ENCODE results near the gene PCDHGB4. TPM values are rescaled to one million over a fixed set of nuclear protein-coding genes. Genes with fewer than 3 reads are reported as not detected.

Gene PCDHGB4
- total and polyA plus RNA-seq, 2 of the 4 experiments (the other 2 are of a cell fraction): 10.0 to 17.6 TPM

- in situ Hi-C loops (cut with MboI; ENCODE audit: low sequenced_read_pairs): no loop called here
- BruUV-seq (replicated peaks): no TSS peak
- H4K5ac ChIP-seq (ENCODE audit: low read depth, low read length): no peak within 1 kb of the TSS
- peak within 1 kb of the TSS; percentile 28; the same call in 1 of the 2 replicates for H3K56ac ChIP-seq (ENCODE audit: extremely low read depth, insufficient read depth, low read length)
- ATAC-seq (ENCODE audit: low read depth) (peak; percentile 77), DNase-seq (peak; percentile 80)
- POLR2A ChIA-PET (ENCODE audit: unreplicated experiment): interaction anchor here (0.7 kb wide), 1 partner anchor 145 kb away, joined by 4 read pairs; no protein-coding TSS in a partner anchor
- dilution Hi-C loops (cut with HindIII; ENCODE audit: low sequenced_read_pairs, unreplicated experiment): no loop called here
- H3K36me3 ChIP-seq (ENCODE audit: control insufficient read depth, insufficient read depth, low read length): peaks cover 11% of the 10 kb centered on the region; the same call in 1 of the 2 replicates
- peak within 1 kb of the TSS; percentile 55 for H3K4me3 ChIP-seq (ENCODE audit: insufficient read depth, low read depth, low read length)
- 0 out of 2 replicates have a peak within 1 kb of the TSS, but pooled peaks have one; percentile 4 for H4K91ac ChIP-seq (ENCODE audit: insufficient read depth, low read depth, low read length)
- no peak within 1 kb of the TSS for H3K14ac ChIP-seq (replicated peaks; ENCODE audit: low read depth, low read length)
- intact Hi-C loops (cut with micrococcal nuclease): loop anchor here (1.0 to 5.0 kb wide), 2 partner anchors 86 to 111 kb away; no protein-coding TSS in a partner anchor
- peak within 1 kb of the TSS; percentile 65; the same call in 1 of the 2 replicates for H3K27ac ChIP-seq (ENCODE audit: insufficient read depth, low read length)
- CTCF ChIA-PET: interaction anchor here (0.5 to 2.8 kb wide), 19 partner anchors 11 to 1084 kb away, joined by 3 to 25 read pairs (median 4); partner anchors contain the start of genes PCDHB11, PCDHGA1, PCDHGB5 and TAF7
- no peak within 1 kb of the TSS for H2AK5ac ChIP-seq (ENCODE audit: low read depth, low read length)
- peak within 1 kb of the TSS; percentile 62 for H3K9ac ChIP-seq (ENCODE audit: low read depth, low read length)
- no peak within 1 kb of the TSS for H2BK20ac ChIP-seq (ENCODE audit: low read depth, low read length)
- WGBS, 2 experiments (ENCODE audit: extremely low coverage in 2 of 2, insufficient read length in 1 of 2): 26% methylated on average over 20 of the region's 31 CpGs; no CpG with 5 or more reads in 1 of the 2 experiments
- H2BK5ac ChIP-seq (ENCODE audit: low read depth, low read length, poor library complexity, severe bottlenecking): no peak within 1 kb of the TSS
- no peak within 1 kb of the TSS for H2BK15ac ChIP-seq (ENCODE audit: low read depth, low read length)
- H4K8ac ChIP-seq (ENCODE audit: low read depth in 2 of 2, low read length in 2 of 2): peak within 1 kb of the TSS in 1 of 2 experiments; percentile 61; a peak in 2 of 4 replicates
- H3K4me1 ChIP-seq (ENCODE audit: control insufficient read depth, insufficient read depth, low read length): no peaks in the 10 kb centered on the region
- no peak within 1 kb of the TSS for H3K4ac ChIP-seq (ENCODE audit: low read depth, low read length)
- H3K9me1 ChIP-seq (ENCODE audit: insufficient read depth, low read length): no peaks in the 10 kb centered on the region
- H2AK9ac ChIP-seq (replicated peaks; ENCODE audit: low read depth, low read length, poor library complexity): peak within 1 kb of the TSS; percentile 23
- H4K20me1 ChIP-seq (ENCODE audit: insufficient read depth, low read length): no peaks in the 10 kb centered on the region
- peak within 1 kb of the TSS; percentile 72 for H3K4me2 ChIP-seq (ENCODE audit: low read depth, low read length)
- no peak for TF ChIP-seq MAZ (IDR thresholded peaks at IDR 0.05; ENCODE audit: borderline replicate concordance, low read depth, low read length)
- TF ChIP-seq RAD21 (IDR thresholded peaks at IDR 0.05; ENCODE audit: low read length): peak; percentile 61
- no peak for TF ChIP-seq BHLHE40 (IDR thresholded peaks at IDR 0.05; ENCODE audit: low read depth, low read length)
- TF ChIP-seq FOS (IDR thresholded peaks at IDR 0.05; ENCODE audit: low read depth, low read length): no peak
- no peak for TF ChIP-seq RFX5 (IDR thresholded peaks at IDR 0.05; ENCODE audit: low read depth, low read length)
- TF ChIP-seq CTCF (conservative IDR thresholded peaks at IDR 0.05; ENCODE audit: low read depth, low read length): peak; percentile 70
- TF ChIP-seq USF2 (IDR thresholded peaks at IDR 0.05; ENCODE audit: low read depth, low read length): no peak
- TF ChIP-seq NFE2L2 (IDR thresholded peaks at IDR 0.05; ENCODE audit: low read depth, low read length): no peak
- peak; percentile 67 for TF ChIP-seq SMC3 (IDR thresholded peaks at IDR 0.05; ENCODE audit: low read depth, low read length)
- no peak for TF ChIP-seq CEBPB (IDR thresholded peaks at IDR 0.05; ENCODE audit: low read depth, low read length)
- H3K27me3 ChIP-seq (ENCODE audit: control insufficient read depth, insufficient read depth, low read length): no peaks in the 10 kb centered on the region
- no peak within 1 kb of the TSS for H2BK120ac ChIP-seq (ENCODE audit: low read depth, low read length)
- peak within 1 kb of the TSS; percentile 85 for H2AFZ ChIP-seq (replicated peaks; ENCODE audit: low read length, poor library complexity)
- H3K9me3 ChIP-seq (ENCODE audit: control insufficient read depth, insufficient read depth, low read length): peaks cover 50% of the 10 kb centered on the region
- no peak within 1 kb of the TSS; the same call in 1 of the 2 replicates for H3K18ac ChIP-seq (ENCODE audit: low read depth, low read length)
- H3K79me1 ChIP-seq (ENCODE audit: low read depth in 1 of 2, low read length in 2 of 2): peaks cover 7 to 8% of the 10 kb centered on the region in 2 experiments; a peak in 2 of 4 replicates
- H3K23ac ChIP-seq (ENCODE audit: low read depth, low read length): no peak within 1 kb of the TSS
These were observed 25.5 kb downstream of the PCDHGB4 start, which contains the start of gene PCDHGA10 for GRCh38 chr5:141412854-141413539. TSS of gene PCDHGA10 (plus strand) at chr5:141412987. CDS start at chr5:141413176, 189 bp downstream.
